Measurements from ENCODE around the gene LTBP1. TPM values are rescaled to one million over a fixed set of nuclear protein-coding genes. Genes with fewer than 3 reads are reported as not detected.

Gene LTBP1
- total and polyA plus RNA-seq, 11 donors: 23.5 to 150 (median 102) TPM

- Histone ChIP-seq H3K27me3 (no peaks in the 10 kb centered on the region), H3K36me3 (peaks cover 0 to 37% (median 4%) of the 10 kb centered on the region in 9 donors), H3K9me3 (no peaks in the 10 kb centered on the region), H3K4me1 (peaks cover 5 to 54% (median 33%) of the 10 kb centered on the region in 12 donors), H3K4me3 (no peak overlapping the region), H3K27ac (peak overlapping the region in 1 of 12 donors; percentile 9)
- 91 to 95% (median 93%) methylated on average over 4 of the region's 4 CpGs for WGBS, 4 donors
- intact Hi-C loops (cut with DNase I): no loop called here
- no peak for TF ChIP-seq CTCF (IDR thresholded peaks at IDR 0.05)
- TF ChIP-seq POLR2A (IDR thresholded peaks at IDR 0.05): no peak
- DNase-seq: no peak
- no peak for ATAC-seq
Measured at GRCh38 chr2:33219114-33219513, 272.4 kb downstream of the LTBP1 start.

- peaks cover 0 to 39% (median 4%) of the 10 kb centered on the region in 9 donors for H3K36me3 ChIP-seq
- H3K27ac ChIP-seq: peak overlapping the region in 2 of 12 donors; percentile 9 to 27
- no peak for TF ChIP-seq POLR2A (IDR thresholded peaks at IDR 0.05)
- TF ChIP-seq CTCF (IDR thresholded peaks at IDR 0.05): no peak
- no peak overlapping the region for H3K4me3 ChIP-seq
- H3K9me3 ChIP-seq: no peaks in the 10 kb centered on the region
- no peaks in the 10 kb centered on the region for H3K27me3 ChIP-seq
- DNase-seq (no peak), ATAC-seq (no peak)
- intact Hi-C loops (cut with DNase I): no loop called here
- peaks cover 2 to 47% (median 29%) of the 10 kb centered on the region in 12 donors for H3K4me1 ChIP-seq
- WGBS, 4 donors: 53 to 65% (median 58%) methylated on average over 2 of the region's 2 CpGs
Measured at GRCh38 chr2:33219850-33220275, 273.1 kb downstream of the LTBP1 start.

GRCh38 chr2:33220533-33220932, 273.8 kb downstream of the LTBP1 start:
- no peak overlapping the region for H3K4me3 ChIP-seq
- ATAC-seq: no peak
- H3K36me3 ChIP-seq: peaks cover 0 to 39% (median 4%) of the 10 kb centered on the region in 9 donors
- H3K9me3 ChIP-seq: no peaks in the 10 kb centered on the region
- H3K27me3 ChIP-seq: no peaks in the 10 kb centered on the region
- 71 to 81% (median 74%) methylated on average over 3 of the region's 3 CpGs for WGBS, 4 donors
- TF ChIP-seq POLR2A (IDR thresholded peaks at IDR 0.05) (no peak), CTCF (IDR thresholded peaks at IDR 0.05) (no peak)
- intact Hi-C loops (cut with DNase I): no loop called here
- peak overlapping the region in 2 of 12 donors; percentile 9 to 27 for H3K27ac ChIP-seq
- peaks cover 0 to 40% (median 27%) of the 10 kb centered on the region in 12 donors for H3K4me1 ChIP-seq
- no peak for DNase-seq

- intact Hi-C loops (cut with DNase I): no loop called here
- TF ChIP-seq POLR2A (IDR thresholded peaks at IDR 0.05) (no peak), CTCF (IDR thresholded peaks at IDR 0.05) (no peak)
- no peaks in the 10 kb centered on the region for H3K27me3 ChIP-seq
- ATAC-seq (no peak), DNase-seq (no peak)
- no peaks in the 10 kb centered on the region for H3K9me3 ChIP-seq
- 82 to 94% (median 88%) methylated on average over 3 of the region's 3 CpGs for WGBS, 4 donors
- H3K4me1 ChIP-seq: peaks cover 0 to 33% (median 24%) of the 10 kb centered on the region in 12 donors
- peaks cover 0 to 39% (median 4%) of the 10 kb centered on the region in 9 donors for H3K36me3 ChIP-seq
- H3K4me3 ChIP-seq: no peak overlapping the region
- H3K27ac ChIP-seq: no peak overlapping the region
Measured at GRCh38 chr2:33221046-33221784, 274.5 kb downstream of the LTBP1 start.
